AG04449 (cell line): ENCODE measurements around the gene ROPN1B.

ENCODE experiments used
- CTCF ChIA-PET: fragments of 350-600 bp; formaldehyde crosslinking; extraction: SDS; loops from one replicate; lab custom pipeline; 2021; ENCODE audit warnings: antibody characterized with exemption; lab: Yijun Ruan, JAX
- POLR2A ChIA-PET: fragments of 400-600, 350-600 bp; formaldehyde crosslinking; extraction: SDS; loops from one replicate; lab custom pipeline; 2020; ENCODE audit warnings: antibody characterized with exemption, inconsistent platforms; lab: Yijun Ruan, JAX
- DNase-seq: peaks from one replicate; pipeline ENCODE4 v3.0.0-alpha.2; 2010; ENCODE audit warnings: low read depth, low spot score
- H3K4me3 ChIP-seq: 2 replicates; pipeline ENCODE4 v1.5.1; 2011; ENCODE audit warnings: low read depth, mild to moderate bottlenecking, control low read depth, low read length
- CTCF ChIP-seq: IDR thresholded peaks from one replicate; pipeline ENCODE4 v1.5.1; 2011; ENCODE audit warnings: mild to moderate bottlenecking, moderate library complexity, low read length, control low read depth, inconsistent platforms; ENCODE audit not compliant: insufficient read depth; ENCODE audit errors: missing control alignments

Gene ROPN1B

GRCh38 chr3:126003447-126004190 lies 34.6 kb downstream of the ROPN1B start:
- no peak for DNase-seq
- ChIA-PET POLR2A (no interaction called here), CTCF (no interaction called here)
- TF ChIP-seq CTCF: no peak
- H3K4me3 ChIP-seq: no peak overlapping the region

- POLR2A ChIA-PET: no interaction called here
These were observed 35.2 kb downstream of the ROPN1B start for GRCh38 chr3:126004217-126004616.

GRCh38 chr3:126004692-126005091 lies 35.7 kb downstream of the ROPN1B start:
- POLR2A ChIA-PET: no interaction called here
- CTCF ChIA-PET: no interaction called here
- DNase-seq: no peak
- no peak for TF ChIP-seq CTCF
- H3K4me3 ChIP-seq: no peak overlapping the region

More at GRCh38 chr3:126004217-126004616, 35.2 kb downstream of the ROPN1B start:
- no peak for TF ChIP-seq CTCF
- no peak for DNase-seq
- no peak overlapping the region for H3K4me3 ChIP-seq
- CTCF ChIA-PET: no interaction called here

DNA sequence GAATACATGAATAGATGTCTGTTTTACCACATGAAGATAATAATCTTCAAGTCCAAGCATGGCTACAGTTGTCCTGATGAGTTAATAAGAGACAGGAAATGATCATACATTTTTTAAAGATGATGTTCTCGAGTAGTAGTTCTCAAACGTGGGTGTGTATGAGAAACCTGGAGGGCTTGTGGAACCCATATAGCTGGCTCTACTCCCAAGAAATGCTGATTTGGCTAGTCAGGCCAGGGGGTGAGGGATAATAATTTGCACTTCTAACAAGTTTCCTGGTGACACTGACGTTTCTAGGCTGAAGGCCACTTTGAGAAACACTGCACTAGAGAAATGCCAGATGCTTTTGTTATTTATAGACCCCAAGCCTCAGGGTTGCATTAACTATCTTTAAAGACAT lies 37.0 kb downstream of the ROPN1B start:
- no peak overlapping the region for H3K4me3 ChIP-seq
- no peak for TF ChIP-seq CTCF
- POLR2A ChIA-PET: interaction anchor here (0.8 kb wide), 1 partner anchor 15 kb away, joined by 3 read pairs; no protein-coding TSS in a partner anchor
- peak; percentile 29 for DNase-seq
- CTCF ChIA-PET: no interaction called here

DNA sequence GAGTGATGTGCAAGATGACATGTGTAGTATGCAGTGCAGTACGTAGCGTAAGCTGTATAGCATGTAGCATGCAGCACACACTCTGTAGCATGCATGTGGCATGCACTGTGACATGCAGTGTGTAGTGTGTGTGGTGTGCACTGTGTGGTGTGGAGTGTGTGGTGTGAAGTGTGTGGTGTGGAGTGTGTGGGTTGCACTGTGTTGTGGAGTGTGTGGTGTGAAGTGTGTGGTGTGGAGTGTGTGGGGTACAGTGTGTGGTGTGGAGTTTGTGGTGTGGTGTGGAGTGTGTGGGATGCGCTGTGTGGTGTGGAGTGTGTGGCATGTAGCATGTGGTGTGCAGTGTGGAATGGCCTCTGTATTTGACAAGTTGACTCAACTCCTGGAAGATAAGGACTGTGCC lies 39.2 kb downstream of the ROPN1B start:
- CTCF ChIA-PET: no interaction called here
- no peak for DNase-seq
- no peak for TF ChIP-seq CTCF
- no peak overlapping the region for H3K4me3 ChIP-seq
- POLR2A ChIA-PET: no interaction called here

- ChIA-PET CTCF (no interaction called here), POLR2A (no interaction called here)
- DNase-seq: no peak
- no peak overlapping the region for H3K4me3 ChIP-seq
- TF ChIP-seq CTCF: no peak
These were observed 40.2 kb downstream of the ROPN1B start for GRCh38 chr3:126009181-126009580.
